K562 (cell line): ENCODE results near the gene WDR46. TPM values are rescaled to one million over a fixed set of nuclear protein-coding genes. Genes with fewer than 3 reads are reported as not detected.

Experiments used
- ATAC-seq: fragments of 200-7000 bp; cut with Tn5 transposase; 3 replicates; pipeline ENCODE4 v1.9.1; 2020; ENCODE audit warnings: moderate library complexity
- BruUV-seq: library from RNA; stranded (reverse); fragments of 400-500 nt; replicated peaks from 2 replicates; lab custom pipeline; 2021; lab: Mats Ljungman, UMichigan
- CTCF ChIA-PET: fragments of 300-600 bp; formaldehyde crosslinking; extraction: SDS; loops from one replicate; lab custom pipeline; 2021; ENCODE audit warnings: low intra/inter-chr PET ratio; lab: Yijun Ruan, JAX
- POLR2A ChIA-PET: fragments of 300-600, 350-650 bp; sonication (Branson Sonifier 250); formaldehyde crosslinking; extraction: SDS; loops from one replicate; lab custom pipeline; 2021; ENCODE audit warnings: antibody characterized with exemption, inconsistent platforms; lab: Yijun Ruan, JAX
- DNase-seq, 4 experiments: peaks; one replicate each; pipeline versions ENCODE4 v3.0.0 to v3.0.0-alpha.2; 2011 to 2018; ENCODE audit warnings: low spot score in 3 of 4, mixed read lengths in 3 of 4; ENCODE audit errors: extremely low read depth in 1 of 4
- FAIRE-seq: peaks from 2 replicates; lab custom pipeline; 2011; peaks lifted over from hg19 to GRCh38; lab: Jason Lieb, UNC
- H2AFZ ChIP-seq: 2 replicates; pipeline ENCODE4 v1.6.0; 2011; ENCODE audit warnings: low read depth, low read length, control low read depth, inconsistent platforms
- H3K27ac ChIP-seq: fragments of 200-600 bp; 3 replicates; pipeline ENCODE4 v1.8.0; 2011; ENCODE audit warnings: low read depth, mild to moderate bottlenecking, control low read depth, inconsistent platforms, low read length, moderate library complexity, mixed read lengths; ENCODE audit errors: extremely low read depth
- H3K27me3 ChIP-seq, 2 experiments: fragments of 300-600 bp in 1 of 2; 2 replicates in 1 of 2; 3 replicates in 1 of 2; pipeline versions ENCODE4 v1.6.0 to v1.8.0; 2011; ENCODE audit warnings: inconsistent platforms in 2 of 2, low read length in 2 of 2, mild to moderate bottlenecking in 1 of 2, mixed read lengths in 1 of 2, moderate library complexity in 1 of 2; ENCODE audit not compliant: control insufficient read depth in 2 of 2, insufficient read depth in 2 of 2
- H3K36me3 ChIP-seq: fragments of 300-600 bp; 3 replicates; pipeline ENCODE4 v1.8.0; 2011; ENCODE audit warnings: mild to moderate bottlenecking, low read length, inconsistent platforms; ENCODE audit not compliant: control insufficient read depth, insufficient read depth
- H3K4me1 ChIP-seq, 2 experiments: fragments of 200-600 bp in 1 of 2; replicated peaks in 1 of 2; 2 replicates in 1 of 2; 3 replicates in 1 of 2; pipeline versions ENCODE4 v1.5.1 to v1.8.0; 2011; ENCODE audit warnings: inconsistent platforms in 2 of 2, low read length in 2 of 2, mild to moderate bottlenecking in 1 of 2, mixed read lengths in 1 of 2, moderate library complexity in 1 of 2; ENCODE audit not compliant: control insufficient read depth in 2 of 2, insufficient read depth in 2 of 2
- H3K4me2 ChIP-seq: 2 replicates; pipeline ENCODE4 v1.6.1; 2011; ENCODE audit warnings: low read length, control low read depth, inconsistent platforms, mixed read lengths; ENCODE audit not compliant: insufficient read depth
- H3K4me3 ChIP-seq: fragments of 200-600 bp; sonication (generic), shearing (Covaris generic); 2 replicates; pipeline ENCODE4 v1.5.1; 2016; ENCODE audit warnings: control low read depth, inconsistent platforms
- H3K79me2 ChIP-seq: fragments of 200-600 bp; 3 replicates; pipeline ENCODE4 v1.8.0; 2011; ENCODE audit warnings: low read length, inconsistent platforms; ENCODE audit not compliant: control insufficient read depth, insufficient read depth
- H3K9ac ChIP-seq, 2 experiments: 2 replicates each; pipeline versions ENCODE4 v1.6.0 to v1.6.1; 2011; ENCODE audit warnings: low read depth in 2 of 2, low read length in 2 of 2, control low read depth in 1 of 2, inconsistent platforms in 1 of 2, mild to moderate bottlenecking in 1 of 2, mixed read lengths in 1 of 2; ENCODE audit not compliant: insufficient read depth in 1 of 2
- H3K9me1 ChIP-seq: one replicate; pipeline ENCODE4 v1.6.0; 2011; ENCODE audit warnings: inconsistent platforms, mild to moderate bottlenecking, low read length, moderate library complexity; ENCODE audit not compliant: control insufficient read depth, insufficient read depth
- H3K9me3 ChIP-seq: replicated peaks from 2 replicates; pipeline ENCODE4 v1.5.1; 2011; ENCODE audit warnings: low read depth, low read length, inconsistent platforms; ENCODE audit not compliant: control insufficient read depth, insufficient read depth
- H4K20me1 ChIP-seq: replicated peaks from 2 replicates; pipeline ENCODE4 v1.6.1; 2011; ENCODE audit warnings: low read length, inconsistent platforms, mixed read lengths; ENCODE audit not compliant: control insufficient read depth, insufficient read depth
- ASH1L ChIP-seq: fragments of 450-650 bp; IDR thresholded peaks from 2 replicates; pipeline ENCODE4 v1.6.1; 2018; ENCODE audit warnings: borderline replicate concordance, mild to moderate bottlenecking, low read depth; ENCODE audit not compliant: partially characterized antibody
- CEBPG ChIP-seq, 3 experiments: fragments of 200-800 bp in 1 of 3; sonication (Bioruptor generic) in 1 of 3; sonication (generic) in 1 of 3; formaldehyde crosslinking in 1 of 3; IDR thresholded peaks in 2 of 3; conservative IDR thresholded peaks in 1 of 3; 2 replicates each; pipeline versions ENCODE4 v1.6.1 to v1.8.0; 2016 to 2022; ENCODE audit warnings: missing compliant biosample characterization in 2 of 3, missing genetic modification characterization in 2 of 3, mild to moderate bottlenecking in 1 of 3, missing genetic modification reagents in 1 of 3
- ELF1 ChIP-seq: fragments of 200-800 bp; sonication (Bioruptor generic); IDR thresholded peaks from 2 replicates; pipeline ENCODE4 v1.6.1; 2016; ENCODE audit warnings: missing genetic modification characterization, missing compliant biosample characterization
- HDAC2 ChIP-seq: fragments of 450-650 bp; IDR thresholded peaks from 2 replicates; pipeline ENCODE4 v1.6.1; 2016; ENCODE audit warnings: mild to moderate bottlenecking
- HMGN3 ChIP-seq: IDR thresholded peaks from 2 replicates; pipeline ENCODE4 v1.6.1; 2011; ENCODE audit warnings: borderline replicate concordance, low read depth, mild to moderate bottlenecking, mixed read lengths, low read length; ENCODE audit not compliant: insufficient read length; ENCODE audit errors: extremely low read depth
- KLF13 ChIP-seq: fragments of 450-650 bp; IDR thresholded peaks from 2 replicates; pipeline ENCODE4 v1.6.1; 2016; ENCODE audit warnings: missing genetic modification characterization, low read depth, mild to moderate bottlenecking, missing compliant biosample characterization, moderate library complexity, borderline replicate concordance
- MAX ChIP-seq: sonication (generic); formaldehyde crosslinking; IDR thresholded peaks from 2 replicates; pipeline ENCODE4 v1.9.0; 2022; ENCODE audit warnings: mild to moderate bottlenecking, missing genetic modification reagents
- MYBL2 ChIP-seq, 2 experiments: fragments of 450-650 bp in 1 of 2; sonication (generic) in 1 of 2; formaldehyde crosslinking in 1 of 2; IDR thresholded peaks; 2 replicates each; pipeline versions ENCODE4 v1.6.1 to v1.8.1; 2017 to 2022; ENCODE audit warnings: borderline replicate concordance in 1 of 2, inconsistent platforms in 1 of 2, low read depth in 1 of 2, mild to moderate bottlenecking in 1 of 2, missing genetic modification reagents in 1 of 2, moderate library complexity in 1 of 2
- ZBTB26 ChIP-seq: fragments of 450-650 bp; formaldehyde crosslinking; IDR thresholded peaks from 2 replicates; pipeline ENCODE4 v1.4.0; 2022; ENCODE audit warnings: missing genetic modification characterization
- ZNF436 ChIP-seq: fragments of 250-450, 450-650 bp; sonication (Bioruptor Pico); formaldehyde crosslinking; IDR thresholded peaks from 2 replicates; pipeline ENCODE4 v1.7.0; 2020; ENCODE audit warnings: mild to moderate bottlenecking
- ZNF707 ChIP-seq: fragments of 250-450 bp; sonication (Bioruptor Pico); conservative IDR thresholded peaks from 2 replicates; pipeline ENCODE4 v1.8.0; 2022; ENCODE audit warnings: inconsistent platforms, mild to moderate bottlenecking, moderate library complexity
- WGBS: fragments of 100-300 bp; shearing (Covaris generic); methylation state at CpG from one replicate; pipeline ENCODE4 v1.1.6; 2016; ENCODE audit warnings: low coverage, mixed read lengths; ENCODE audit not compliant: insufficient coverage; ENCODE audit errors: missing lambda C conversion rate; 5-methylcytosine and 5-hydroxymethylcytosine counted together
- in situ Hi-C: fragments of 300-500 bp; cut with MboI; formaldehyde crosslinking; loops from 4 replicates; pipeline ENCODE4 v1.15.0; 2018; ENCODE audit warnings: inconsistent platforms, mixed read lengths
- intact Hi-C: fragments of 100-400 bp; cut with micrococcal nuclease; formaldehyde crosslinking; loops from 2 replicates; pipeline ENCODE4 v1.14.2; 2022
- polyA plus RNA-seq, 8 experiments: library from polyadenylated mRNA; depleted of rRNA in 4 of 8; stranded (reverse) in 5 of 8; unstranded in 3 of 8; fragments of >200 nt; fragmentation: Nextera tagmentation in 2 of 8; fragmentation: Illumina TruSeq in 1 of 8; extraction: Ambion mirVana in 2 of 8; extraction: Trizol in 1 of 8; gene quantifications; 2 replicates each; pipeline versions ENCODE4 v1.2.1 to v1.2.3, GENCODE V29; 2011 to 2014; ENCODE audit warnings: inconsistent platforms in 1 of 8, missing spikeins in 1 of 8
- total RNA-seq, 7 experiments: library from RNA; depleted of rRNA in 6 of 7; stranded (reverse); fragments of >200 nt in 6 of 7; fragmentation: Illumina TruSeq in 2 of 7; extraction: Trizol in 2 of 7; gene quantifications; 2 replicates each; pipeline versions ENCODE4 v1.2.1 to v1.2.3, GENCODE V29; 2011 to 2021; ENCODE audit warnings: low replicate concordance in 1 of 7
- TF ChIP-seq, protein P1 (sequence below): sonication (generic); IDR thresholded peaks from 2 replicates; pipeline ENCODE4 v1.6.1; 2016

Gene WDR46
- total and polyA plus RNA-seq, 9 of the 15 experiments (the other 6 are each of a cell fraction or from before 2014, with no cell fraction given): 8.9 to 146 (median 93.1) TPM

DNA sequence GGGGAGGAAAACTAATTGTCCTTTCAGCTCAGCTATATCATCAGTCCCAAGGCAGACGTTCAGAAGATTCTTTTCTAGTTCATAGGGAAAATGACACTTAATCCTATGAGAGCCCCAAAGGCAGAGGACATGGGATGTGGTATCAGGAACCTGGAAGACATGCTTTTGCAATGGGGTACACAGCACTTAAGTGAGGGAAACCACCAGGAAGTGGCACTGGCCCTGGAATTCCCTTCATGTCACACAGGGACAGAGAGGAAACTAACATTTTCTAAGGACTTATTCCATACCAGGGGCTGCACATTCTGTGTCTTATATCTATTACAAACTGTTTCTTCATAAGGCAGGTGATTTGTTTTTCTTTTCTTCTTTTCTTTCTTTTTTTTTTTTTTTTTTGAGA, 45.6 kb downstream of the WDR46 start:
- no TSS peak for BruUV-seq

GRCh38 chr6:33241968-33242367, 47.1 kb downstream of the WDR46 start:
- Histone ChIP-seq H2AFZ (no peak overlapping the region), H3K4me2 (no peak overlapping the region), H3K27ac (no peak overlapping the region), H3K27me3 (peaks cover 42 to 43% of the 10 kb centered on the region in 2 experiments), H4K20me1 (0 out of 2 replicates have a peak, but pooled peaks cover 3% of the 10 kb centered on the region), H3K9me1 (no peaks in the 10 kb centered on the region), H3K4me3 (no peak overlapping the region), H3K9ac (no peak overlapping the region), H3K79me2 (no peaks in the 10 kb centered on the region), H3K4me1 (no peaks in the 10 kb centered on the region), H3K36me3 (no peaks in the 10 kb centered on the region), H3K9me3 (no peaks in the 10 kb centered on the region)
- DNase-seq (no peak), ATAC-seq (no peak), FAIRE-seq (no peak)
- POLR2A ChIA-PET: interaction anchor here (0.7 kb wide), 1 partner anchor 30 kb away, joined by 3 read pairs; the partner anchor contains the start of genes RPS18 and VPS52
- 0% methylated on average over 3 of the region's 3 CpGs for WGBS
- in situ Hi-C loops: no loop called here
- BruUV-seq: no TSS peak
- CTCF ChIA-PET: no interaction called here
- intact Hi-C loops: no loop called here
- TF ChIP-seq KLF13 (tag) (no peak), MYBL2 (IDR thresholded peaks at IDR 0.05; ENCODE audit: low read depth) (no peak), MYBL2 (CRISPR knock-in tag; IDR thresholded peaks at IDR 0.05; ENCODE audit: borderline replicate concordance) (no peak), ZBTB26 (CRISPR knock-in tag) (no peak), HMGN3 (no peak), CEBPG (CRISPR knock-in tag; IDR thresholded peaks at IDR 0.05) (no peak), CEBPG (tag; conservative IDR thresholded peaks at IDR 0.05 in 1 of 2, IDR thresholded peaks at IDR 0.05 in 1 of 2) (no peak), ZNF436 (CRISPR knock-in tag) (no peak), MAX (CRISPR knock-in tag) (no peak), ELF1 (no peak), ZNF707 (CRISPR knock-in tag) (no peak), ASH1L (no peak)
- TF ChIP-seq, protein P1, sequence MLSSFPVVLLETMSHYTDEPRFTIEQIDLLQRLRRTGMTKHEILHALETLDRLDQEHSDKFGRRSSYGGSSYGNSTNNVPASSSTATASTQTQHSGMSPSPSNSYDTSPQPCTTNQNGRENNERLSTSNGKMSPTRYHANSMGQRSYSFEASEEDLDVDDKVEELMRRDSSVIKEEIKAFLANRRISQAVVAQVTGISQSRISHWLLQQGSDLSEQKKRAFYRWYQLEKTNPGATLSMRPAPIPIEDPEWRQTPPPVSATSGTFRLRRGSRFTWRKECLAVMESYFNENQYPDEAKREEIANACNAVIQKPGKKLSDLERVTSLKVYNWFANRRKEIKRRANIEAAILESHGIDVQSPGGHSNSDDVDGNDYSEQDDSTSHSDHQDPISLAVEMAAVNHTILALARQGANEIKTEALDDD: no peak

More for the DNA sequence above, 45.6 kb downstream of the WDR46 start:
- no peak for DNase-seq
- Histone ChIP-seq H3K9ac (no peak overlapping the region), H3K79me2 (no peaks in the 10 kb centered on the region)
- POLR2A ChIA-PET: interaction anchor here (0.6 to 1.2 kb wide), 4 partner anchors 28 to 148 kb away, joined by 3 to 5 read pairs (median 4); partner anchors contain the start of genes KIFC1, RPS18 and VPS52
- FAIRE-seq: no peak
- TF ChIP-seq HDAC2: no peak
- TF ChIP-seq, all 486 proteins: peak for 0
- H2AFZ ChIP-seq: no peak overlapping the region
- no peaks in the 10 kb centered on the region for H3K9me1 ChIP-seq
- H4K20me1 ChIP-seq: 0 out of 2 replicates have a peak, but pooled peaks cover 3% of the 10 kb centered on the region
- H3K9me3 ChIP-seq: no peaks in the 10 kb centered on the region
- CTCF ChIA-PET: interaction anchor here (0.6 to 0.7 kb wide), 2 partner anchors 225 to 346 kb away, joined by 4 read pairs; no protein-coding TSS in a partner anchor
- H3K36me3 ChIP-seq: no peaks in the 10 kb centered on the region
- intact Hi-C loops (no loop called here), in situ Hi-C loops (no loop called here)
- no peak overlapping the region for H3K27ac ChIP-seq
- no peak overlapping the region for H3K4me2 ChIP-seq
- ATAC-seq: no peak
- peaks cover 5% of the 10 kb centered on the region in 2 experiments for H3K4me1 ChIP-seq
- H3K27me3 ChIP-seq: peaks cover 33 to 36% of the 10 kb centered on the region in 2 experiments
- 0% methylated on average over 1 of the region's 1 CpG for WGBS
- no peak overlapping the region for H3K4me3 ChIP-seq
